Lower leg skin (tissue), 3 donors: ENCODE data around the gene LIN37.

Experiments
- CTCF ChIP-seq, 3 donors: fragments of 450-650 bp; IDR thresholded peaks; one replicate each; pipeline ENCODE4 v1.5.1; 2016; ENCODE audit warnings: antibody characterized with exemption in 3 of 3, mild to moderate bottlenecking in 3 of 3, moderate library complexity in 2 of 3
- POLR2A ChIP-seq, 2 donors: fragments of 450-650 bp; IDR thresholded peaks; one replicate each; pipeline ENCODE4 v1.6.1; 2016 to 2017; ENCODE audit warnings: antibody characterized with exemption in 2 of 2, mild to moderate bottlenecking in 1 of 2, moderate library complexity in 1 of 2

GRCh38 chr19:35780058-35780457, 31.7 kb downstream of the LIN37 start:
- TF ChIP-seq POLR2A (IDR thresholded peaks at IDR 0.05), result no peak
- no peak for TF ChIP-seq CTCF (IDR thresholded peaks at IDR 0.05)
